SU-DHL-6 (cell line): Measurements from ENCODE around the gene UQCC5.

Experiments
- H2AFZ ChIP-seq: fragments of 200-600 bp; sonication (generic); 2 replicates; pipeline ENCODE4 v1.6.1; 2014; ENCODE audit warnings: low read depth, mild to moderate bottlenecking, moderate library complexity, mixed read lengths, antibody characterized with exemption, low read length; ENCODE audit not compliant: severe bottlenecking
- H3F3A ChIP-seq: fragments of 200-600 bp; shearing (Covaris generic); 2 replicates; pipeline ENCODE4 v1.6.0; 2016; ENCODE audit warnings: antibody characterized with exemption, mild to moderate bottlenecking; ENCODE audit not compliant: insufficient read depth
- H3K27ac ChIP-seq: fragments of 200-600 bp; sonication (generic); 2 replicates; pipeline ENCODE4 v1.5.1; 2016; ENCODE audit warnings: low read depth, mild to moderate bottlenecking, low read length, moderate library complexity, mixed read lengths
- H3K27me3 ChIP-seq: fragments of 200-600 bp; sonication (generic), shearing (Covaris generic); 2 replicates; pipeline ENCODE4 v1.6.0; 2014; ENCODE audit warnings: mild to moderate bottlenecking, low read length
- H3K36me3 ChIP-seq: fragments of 200-600 bp; sonication (generic); 2 replicates; pipeline ENCODE4 v1.6.1; 2014; ENCODE audit warnings: mild to moderate bottlenecking, low read length, mixed read lengths
- H3K4me2 ChIP-seq: fragments of 300-600, 200-600 bp; shearing (Covaris generic), sonication (generic); 2 replicates; pipeline ENCODE4 v1.6.0; 2014; ENCODE audit warnings: low read length, low read depth, mild to moderate bottlenecking; ENCODE audit not compliant: poor library complexity, severe bottlenecking
- H3K4me3 ChIP-seq: fragments of 200-600 bp; sonication (generic); 2 replicates; pipeline ENCODE4 v1.5.1; 2014; ENCODE audit warnings: antibody characterized with exemption, low read length, mild to moderate bottlenecking, mixed read lengths; ENCODE audit not compliant: insufficient read depth, poor library complexity, severe bottlenecking
- H3K79me2 ChIP-seq: fragments of 200-600 bp; sonication (generic); 2 replicates; pipeline ENCODE4 v1.6.1; 2014; ENCODE audit warnings: mild to moderate bottlenecking, low read length, moderate library complexity; ENCODE audit not compliant: insufficient read depth
- H3K9ac ChIP-seq: fragments of 200-600 bp; sonication (generic); 2 replicates; pipeline ENCODE4 v1.7.0; 2014; ENCODE audit warnings: mild to moderate bottlenecking, low read length
- H3K9me2 ChIP-seq: fragments of 200-600 bp; sonication (generic); replicated peaks from 2 replicates; pipeline ENCODE4 v1.6.1; 2014; ENCODE audit warnings: low read length; ENCODE audit not compliant: insufficient read depth
- H3K9me3 ChIP-seq: fragments of 200-600 bp; sonication (generic); 2 replicates; pipeline ENCODE4 v1.6.1; 2014; ENCODE audit warnings: low read length, mixed read lengths; ENCODE audit not compliant: insufficient read depth
- H4K20me1 ChIP-seq: fragments of 200-600 bp; sonication (generic); 2 replicates; pipeline ENCODE4 v1.6.1; 2014; ENCODE audit warnings: low read depth, mild to moderate bottlenecking, antibody characterized with exemption, low read length, moderate library complexity, mixed read lengths
- EZH2phosphoT487 ChIP-seq: fragments of 200-600 bp; sonication (generic), shearing (Covaris generic); conservative IDR thresholded peaks from 2 replicates; pipeline ENCODE4 v1.6.1; 2018; ENCODE audit warnings: mild to moderate bottlenecking, antibody characterized with exemption, low read length, moderate library complexity, mixed read lengths
- TF ChIP-seq, protein P1 (sequence below): fragments of 200-600 bp; sonication (generic); IDR thresholded peaks from one replicate; pipeline ENCODE4 v1.5.1; 2017; ENCODE audit warnings: antibody characterized with exemption, mild to moderate bottlenecking, low read length, moderate library complexity; ENCODE audit not compliant: insufficient read depth, poor library complexity, severe bottlenecking

Gene UQCC5

DNA sequence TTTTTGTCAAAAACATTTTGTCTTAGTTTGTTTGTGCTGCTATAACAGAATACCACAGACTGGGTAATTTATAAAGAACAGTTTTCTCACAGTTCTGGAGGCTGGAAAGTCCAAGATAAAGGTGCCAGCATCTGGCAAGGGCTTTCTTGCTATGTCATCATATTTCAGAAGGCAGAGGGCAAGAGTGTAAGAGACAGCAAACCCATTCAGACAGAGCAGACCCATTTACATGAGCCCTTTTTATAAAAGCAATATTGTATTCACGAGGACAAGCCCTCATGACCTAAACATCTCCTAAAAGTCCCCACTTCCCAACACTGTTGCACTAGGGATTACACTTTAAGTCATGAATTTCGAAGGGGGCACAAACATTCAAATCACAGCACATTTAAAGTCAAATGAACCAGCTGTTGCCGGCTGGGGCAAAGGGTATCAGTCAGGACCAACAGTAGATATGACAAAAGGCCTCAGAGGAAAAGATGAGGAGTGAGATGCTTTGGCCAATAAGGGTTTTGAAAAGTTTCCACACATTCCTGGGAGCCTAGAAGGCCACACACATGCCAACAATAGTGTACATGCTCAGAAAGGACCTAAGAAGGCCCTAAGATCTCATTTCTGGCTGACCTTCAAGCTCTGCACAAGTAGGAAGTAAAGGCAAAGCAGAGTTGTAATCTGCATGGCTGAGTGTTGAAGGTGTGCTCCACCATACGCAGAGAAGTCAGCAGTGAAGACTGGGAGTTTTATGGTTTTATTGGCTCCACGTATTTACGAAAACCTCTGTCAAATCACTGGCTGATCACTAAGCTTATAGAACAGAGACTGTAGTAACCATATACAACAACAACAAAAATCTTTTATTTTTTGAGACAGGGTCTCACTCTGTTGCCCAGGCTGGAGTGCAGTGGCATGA lies 37.9 kb downstream of the UQCC5 start:
- Histone ChIP-seq H3K9me2 (no peaks in the 10 kb centered on the region), H3F3A (no peaks in the 10 kb centered on the region), H3K4me2 (no peak overlapping the region), H3K9ac (no peak overlapping the region), H4K20me1 (no peaks in the 10 kb centered on the region), H3K27ac (no peak overlapping the region), H3K27me3 (no peaks in the 10 kb centered on the region), H2AFZ (no peak overlapping the region), H3K79me2 (no peaks in the 10 kb centered on the region), H3K4me3 (no peak overlapping the region), H3K36me3 (peaks cover 14% of the 10 kb centered on the region; the same call in 1 of the 2 replicates), H3K9me3 (no peaks in the 10 kb centered on the region)
- TF ChIP-seq, protein P1, sequence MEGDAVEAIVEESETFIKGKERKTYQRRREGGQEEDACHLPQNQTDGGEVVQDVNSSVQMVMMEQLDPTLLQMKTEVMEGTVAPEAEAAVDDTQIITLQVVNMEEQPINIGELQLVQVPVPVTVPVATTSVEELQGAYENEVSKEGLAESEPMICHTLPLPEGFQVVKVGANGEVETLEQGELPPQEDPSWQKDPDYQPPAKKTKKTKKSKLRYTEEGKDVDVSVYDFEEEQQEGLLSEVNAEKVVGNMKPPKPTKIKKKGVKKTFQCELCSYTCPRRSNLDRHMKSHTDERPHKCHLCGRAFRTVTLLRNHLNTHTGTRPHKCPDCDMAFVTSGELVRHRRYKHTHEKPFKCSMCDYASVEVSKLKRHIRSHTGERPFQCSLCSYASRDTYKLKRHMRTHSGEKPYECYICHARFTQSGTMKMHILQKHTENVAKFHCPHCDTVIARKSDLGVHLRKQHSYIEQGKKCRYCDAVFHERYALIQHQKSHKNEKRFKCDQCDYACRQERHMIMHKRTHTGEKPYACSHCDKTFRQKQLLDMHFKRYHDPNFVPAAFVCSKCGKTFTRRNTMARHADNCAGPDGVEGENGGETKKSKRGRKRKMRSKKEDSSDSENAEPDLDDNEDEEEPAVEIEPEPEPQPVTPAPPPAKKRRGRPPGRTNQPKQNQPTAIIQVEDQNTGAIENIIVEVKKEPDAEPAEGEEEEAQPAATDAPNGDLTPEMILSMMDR, result no peak
- no peak for TF ChIP-seq EZH2phosphoT487
